Left ventricle myocardium superior (tissue), 1 donor: Measurements from ENCODE around the gene EMC1. TPM values are rescaled to one million over a fixed set of nuclear protein-coding genes. Genes with fewer than 3 reads are reported as not detected.

Experiments used
- total RNA-seq: library from RNA; stranded (reverse); fragmentation: NEBNext Ultra II Directional; extraction: Animal tissue kit (Norgen Biotek cat#: 25700); gene quantifications from one replicate; pipeline ENCODE4 v1.2.1, GENCODE V29; 2021
- donor health status: DM: no; HTN: yes; CAD: no; lungs with severe emphysema.

The EMC1 gene
- total RNA-seq, 1 donor from 2014 or later = 29.3 TPM

Other genes starting within 250 kb of the EMC1 start
- gene UBR4, start 41.3 kb downstream of the EMC1 start, total RNA-seq = 56.3 TPM
- gene MRTO4, start 281 bp upstream of the EMC1 start, total RNA-seq = 10.2 TPM
- gene AKR7A3, start 37.2 kb upstream of the EMC1 start, total RNA-seq = 0.20 TPM
- 48.7 TPM for gene AKR7A2, start 60.6 kb upstream of the EMC1 start, total RNA-seq
- gene SLC66A1, start 60.8 kb upstream of the EMC1 start, total RNA-seq = 7.5 TPM
- 252 TPM for gene CAPZB, start 234.0 kb upstream of the EMC1 start, total RNA-seq